GM18499 (cell line): ENCODE data around the gene SSTR3.

ENCODE experiments used
- ATAC-seq: cut with Tn5 transposase; IDR thresholded peaks from one replicate; pipeline ENCODE4 v1.9.1; 2021; ENCODE audit warnings: moderate number of reproducible peaks; ENCODE audit not compliant: insufficient read depth, unreplicated experiment

The SSTR3 gene

GRCh38 chr22:37155971-37156370, 56.3 kb downstream of the SSTR3 start:
- no peak for ATAC-seq

GRCh38 chr22:37154925-37155712, 57.2 kb downstream of the SSTR3 start:
- ATAC-seq: no peak
